ENCODE results near the gene ZNF501. TPM values are rescaled to one million over a fixed set of nuclear protein-coding genes. Genes with fewer than 3 reads are reported as not detected.

ZNF501 gene
- 1 to 10 TPM; 1.7 to 2.0 TPM for total RNA-seq

DNA sequence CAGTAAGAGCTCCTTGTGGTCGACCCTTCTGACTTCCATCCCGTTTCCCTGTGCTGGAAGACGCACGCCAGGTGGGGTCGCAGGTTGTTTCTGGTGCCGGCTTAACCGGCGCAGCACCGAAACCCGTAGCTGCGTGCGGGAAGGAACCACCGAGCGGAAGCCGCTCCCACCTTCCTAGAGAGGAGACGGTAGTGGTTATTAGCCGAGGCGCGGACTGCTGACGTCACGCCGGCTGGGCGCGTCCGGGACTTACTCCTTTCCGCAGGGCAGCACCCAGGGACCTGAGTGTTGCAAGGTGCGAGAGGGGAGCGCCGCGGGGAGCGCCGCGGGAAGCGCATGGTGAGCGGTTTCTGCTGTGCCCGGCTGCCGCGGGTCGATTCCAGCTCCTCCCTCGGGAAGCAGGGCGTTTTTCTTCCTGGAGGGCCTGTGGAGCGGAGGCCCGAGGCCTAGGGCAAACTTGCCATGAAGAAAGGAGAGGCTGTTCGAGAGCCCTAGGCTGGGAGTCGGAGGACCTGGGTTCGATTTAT lies at the start of gene ZNF501:
ZNF501 (plus strand) TSS at position 252 of the 527 bp plus-strand sequence. CDS start 4,787 bp downstream, outside the sequence.
- ChIA-PET CTCF (interaction anchor here (0.8 to 1.7 kb wide), 3 partner anchors 16 to 106 kb away, joined by 3 to 8 read pairs (median 3); partner anchors contain the start of gene ZNF502), POLR2A (interaction anchor here (1.1 to 1.4 kb wide), 2 partner anchors 17 to 32 kb away, joined by 4 to 5 read pairs; partner anchors contain the start of genes KIAA1143 and KIF15)
- peaks cover 74% of the 10 kb centered on the region for H3K36me3 Mint-ChIP-seq (ENCODE audit: low read depth)
- ATAC-seq = peak; percentile 98
- H3K4me1 Mint-ChIP-seq = peaks cover 13% of the 10 kb centered on the region
- intact Hi-C loops (cut with DNase I, micrococcal nuclease) = loop anchor here (1.0 kb wide), 3 partner anchors 17 to 44 kb away; partner anchors contain the start of genes KIAA1143 (in 2 of the 2), KIF15 (in 2 of the 2) and ZNF502 (in 2 of the 2)
- peak within 1 kb of the TSS; percentile 80 for H3K27ac Mint-ChIP-seq
- H3K27me3 Mint-ChIP-seq = no peaks in the 10 kb centered on the region
- H3K4me3 Mint-ChIP-seq = peak within 1 kb of the TSS; percentile 83
- peaks cover 63% of the 10 kb centered on the region for H3K9me3 Mint-ChIP-seq (ENCODE audit: low read depth)
- peak; percentile 92 for DNase-seq

DNA sequence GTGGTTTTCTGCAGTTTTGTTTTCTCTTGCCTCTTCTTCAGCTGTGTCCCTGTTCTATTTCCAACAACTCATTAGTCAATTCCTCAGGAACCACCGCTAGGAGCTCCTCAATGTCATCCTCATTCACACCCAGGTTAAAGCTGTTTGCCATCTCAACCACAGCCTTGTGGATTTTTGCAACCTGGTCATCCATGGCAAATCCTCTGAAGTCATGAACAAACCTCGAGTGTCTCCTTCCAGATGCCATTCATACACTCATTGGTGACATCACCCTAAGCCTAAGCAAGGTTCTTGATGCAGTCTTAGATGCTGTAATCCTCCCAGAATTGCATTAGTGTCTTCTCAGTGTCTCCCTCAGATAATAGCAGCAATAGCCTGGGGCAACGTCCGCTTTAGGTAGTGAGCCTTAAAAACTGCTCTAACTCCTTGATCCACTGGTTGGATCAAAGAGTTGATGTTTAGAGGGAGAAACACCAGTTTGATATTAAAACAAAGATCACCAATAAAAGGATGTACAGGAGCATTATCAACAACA lies 48.4 kb upstream of the ZNF501 start:
- Mint-ChIP-seq H3K4me3 (no peak overlapping the region), H3K27me3 (peaks cover 3% of the 10 kb centered on the region), H3K27ac (no peak overlapping the region), H3K9me3 (ENCODE audit: low read depth) (peaks cover 40% of the 10 kb centered on the region), H3K36me3 (ENCODE audit: low read depth) (peaks cover 44% of the 10 kb centered on the region), H3K4me1 (peaks cover 11% of the 10 kb centered on the region)
- DNase-seq (no peak), ATAC-seq (no peak)
- POLR2A ChIA-PET = no interaction called here
- CTCF ChIA-PET = interaction anchor here (0.6 to 0.7 kb wide), 2 partner anchors 139 to 761 kb away, joined by 3 read pairs; no protein-coding TSS in a partner anchor
- intact Hi-C loops (cut with DNase I, micrococcal nuclease) = no loop called here

DNA sequence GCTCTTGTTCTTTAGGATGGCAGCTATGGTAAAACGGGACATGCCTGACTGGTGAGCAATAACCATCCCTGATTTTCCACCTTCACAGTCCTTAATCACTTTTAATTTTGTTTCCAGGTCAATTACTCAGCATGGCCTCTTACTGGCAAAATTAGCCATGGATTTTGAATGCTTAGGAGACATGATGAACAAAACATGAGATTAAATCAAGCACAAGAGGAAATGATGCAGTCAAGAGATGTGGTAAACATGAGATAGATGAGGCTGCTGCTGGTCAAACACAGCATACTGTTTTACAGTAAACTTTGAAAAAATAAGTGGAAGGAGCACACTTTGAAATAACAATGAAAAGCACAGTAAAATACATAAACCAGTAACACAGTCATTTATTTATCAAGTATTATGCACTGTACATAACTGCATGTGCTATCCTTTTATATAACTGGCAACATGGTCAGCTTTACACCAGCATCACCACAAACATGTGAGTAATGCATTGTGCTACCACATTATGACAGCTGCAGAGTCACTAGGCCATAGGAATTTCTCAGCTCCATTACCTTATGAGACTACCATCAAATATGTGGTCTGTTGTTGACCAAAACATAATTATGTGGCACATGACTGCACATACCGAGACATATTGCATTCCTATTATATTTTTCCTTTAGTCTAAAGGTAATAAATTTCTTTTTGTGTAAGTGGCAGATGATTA lies 47.1 kb upstream of the ZNF501 start:
- ATAC-seq = no peak
- intact Hi-C loops (cut with DNase I, micrococcal nuclease) = no loop called here
- Mint-ChIP-seq H3K4me3 (no peak overlapping the region), H3K4me1 (peaks cover 11% of the 10 kb centered on the region), H3K36me3 (ENCODE audit: low read depth) (peaks cover 52% of the 10 kb centered on the region), H3K27me3 (peaks cover 11% of the 10 kb centered on the region), H3K9me3 (ENCODE audit: low read depth) (peaks cover 43% of the 10 kb centered on the region), H3K27ac (no peak overlapping the region)
- CTCF ChIA-PET = no interaction called here
- POLR2A ChIA-PET = no interaction called here
- no peak for DNase-seq

DNA sequence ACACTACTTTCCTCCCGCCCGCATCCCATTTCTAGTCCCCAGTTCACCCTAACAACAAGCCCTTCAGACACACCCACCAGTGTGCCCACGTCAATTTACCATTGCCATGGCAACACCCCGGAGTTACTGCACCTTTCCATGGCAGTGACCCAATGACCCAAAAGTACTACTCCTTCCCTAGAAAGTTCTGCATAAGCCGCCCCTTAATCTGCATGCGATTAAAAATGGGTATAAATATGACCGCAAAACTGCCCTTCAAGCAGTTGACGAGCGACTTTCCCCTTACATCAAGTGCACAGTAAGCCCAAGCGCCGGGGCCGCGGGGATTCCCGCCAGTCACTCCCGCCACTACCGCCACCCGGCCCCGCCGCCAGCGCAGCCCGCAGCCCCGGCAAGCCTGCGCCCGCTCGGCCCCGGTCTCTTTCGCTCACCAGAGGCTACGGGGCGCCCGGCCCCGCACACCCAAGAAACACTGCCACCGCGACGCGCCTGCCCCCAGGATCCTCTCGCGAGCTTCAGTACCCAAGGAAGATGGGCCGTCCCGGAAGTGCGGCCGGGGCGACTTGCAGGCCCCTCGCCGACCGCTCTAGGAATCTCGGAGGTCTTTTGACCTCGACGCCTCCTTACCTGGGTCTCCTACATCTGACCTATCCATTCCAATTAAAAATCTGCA lies 44.2 kb upstream of the ZNF501 start:
- peaks cover 52% of the 10 kb centered on the region for H3K36me3 Mint-ChIP-seq (ENCODE audit: low read depth)
- H3K4me1 Mint-ChIP-seq = peaks cover 11% of the 10 kb centered on the region
- CTCF ChIA-PET = no interaction called here
- H3K9me3 Mint-ChIP-seq (ENCODE audit: low read depth) = peaks cover 40% of the 10 kb centered on the region
- POLR2A ChIA-PET = no interaction called here
- intact Hi-C loops (cut with DNase I, micrococcal nuclease) = loop anchor here (1.0 to 5.0 kb wide), 5 partner anchors 27 to 60 kb away; partner anchors contain the start of genes ZNF197 (in 2 of the 2), ZNF35 (in 1 of the 2), ZNF501 (in 1 of the 2) and ZNF502 (in 1 of the 2)
- H3K27ac Mint-ChIP-seq = peak overlapping the region; percentile 29
- H3K4me3 Mint-ChIP-seq = peak overlapping the region; percentile 73
- ATAC-seq = peak; percentile 92
- peak; percentile 77 for DNase-seq
- peaks cover 23% of the 10 kb centered on the region for H3K27me3 Mint-ChIP-seq

DNA sequence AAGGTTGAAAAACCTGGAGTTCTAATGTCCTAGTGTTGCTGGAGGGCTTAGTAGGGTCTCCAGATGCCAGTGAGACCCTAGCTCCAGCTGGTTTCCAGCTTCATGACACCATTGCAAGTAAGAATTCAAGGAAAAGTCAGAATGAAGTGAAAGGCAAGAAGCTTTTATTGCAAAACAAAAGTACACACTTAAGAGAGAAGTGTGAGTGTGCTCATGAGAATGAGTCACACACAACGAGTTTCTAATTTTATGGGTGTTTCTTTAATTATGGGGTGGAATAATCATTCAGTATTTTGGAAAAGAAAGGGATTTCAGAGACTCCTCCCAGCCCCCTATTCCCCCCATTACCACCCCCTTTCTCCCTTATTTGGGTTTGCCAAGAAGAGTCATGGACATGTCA lies 41.5 kb upstream of the ZNF501 start:
- DNase-seq = no peak
- no peak for ATAC-seq
- intact Hi-C loops (cut with DNase I, micrococcal nuclease) = loop anchor here in 1 of 2 experiments (5.0 kb wide), 1 partner anchor 41 kb away; the partner anchor contains the start of gene ZNF35
- H3K27me3 Mint-ChIP-seq = peaks cover 42% of the 10 kb centered on the region
- H3K4me3 Mint-ChIP-seq = no peak overlapping the region
- peaks cover 39% of the 10 kb centered on the region for H3K9me3 Mint-ChIP-seq (ENCODE audit: low read depth)
- peaks cover 37% of the 10 kb centered on the region for H3K36me3 Mint-ChIP-seq (ENCODE audit: low read depth)
- CTCF ChIA-PET = no interaction called here
- no peak overlapping the region for H3K27ac Mint-ChIP-seq
- POLR2A ChIA-PET = no interaction called here
- H3K4me1 Mint-ChIP-seq = peaks cover 11% of the 10 kb centered on the region

DNA sequence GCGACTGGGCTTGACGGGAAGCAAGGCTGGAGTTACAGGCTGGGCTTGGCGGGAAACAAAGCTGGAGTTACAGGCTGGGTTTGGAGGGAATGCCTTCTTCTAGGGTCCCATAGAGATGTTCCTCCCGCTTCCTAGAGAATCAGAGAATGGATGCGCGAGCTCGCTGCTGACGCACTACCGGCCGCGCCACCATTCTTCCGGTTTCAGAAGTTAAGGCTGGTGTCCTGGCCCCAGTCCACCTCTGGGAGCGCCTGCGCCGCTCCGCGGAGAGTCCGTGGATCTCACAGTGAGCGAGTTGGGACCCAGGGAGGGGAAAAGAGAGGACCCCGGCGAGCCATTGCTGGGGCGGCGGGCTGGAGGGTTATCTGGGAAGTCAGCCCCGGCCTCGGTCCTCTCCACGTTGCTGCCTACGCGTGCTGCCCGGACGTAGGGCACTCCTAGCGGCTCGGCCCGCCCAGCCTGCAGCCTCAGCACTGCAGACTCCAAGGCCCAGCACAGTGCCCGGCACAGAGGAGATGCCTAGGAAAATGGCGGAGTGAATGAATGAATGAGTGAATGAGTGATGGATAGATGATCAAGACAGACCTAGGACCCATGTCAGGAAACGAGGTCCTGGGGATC lies 16.9 kb upstream of the ZNF501 start, which contains the start of gene ZNF502:
ZNF502 (plus strand) TSS at position 206 of the 621 bp plus-strand sequence. CDS start 7,602 bp downstream, outside the sequence.
- Mint-ChIP-seq H3K36me3 (ENCODE audit: low read depth) (peaks cover 46% of the 10 kb centered on the region), H3K4me1 (peaks cover 17% of the 10 kb centered on the region), H3K27me3 (peaks cover 19% of the 10 kb centered on the region), H3K9me3 (ENCODE audit: low read depth) (peaks cover 32% of the 10 kb centered on the region), H3K4me3 (peak within 1 kb of the TSS; percentile 84), H3K27ac (peak within 1 kb of the TSS; percentile 77)
- CTCF ChIA-PET = interaction anchor here (1.0 to 2.5 kb wide), 5 partner anchors 9 to 179 kb away, joined by 3 to 8 read pairs (median 6); partner anchors contain the start of gene ZNF501
- DNase-seq = peak; percentile 80
- intact Hi-C loops (cut with DNase I, micrococcal nuclease) = loop anchor here (1.0 kb wide), 3 partner anchors 17 to 49 kb away; partner anchors contain the start of genes ZNF501 (in 2 of the 2), KIAA1143 (in 1 of the 2) and KIF15 (in 1 of the 2)
- ATAC-seq = peak; percentile 92
- POLR2A ChIA-PET = interaction anchor here (0.7 kb wide), 1 partner anchor 17 kb away, joined by 4 read pairs; the partner anchor contains the start of gene ZNF501

DNA sequence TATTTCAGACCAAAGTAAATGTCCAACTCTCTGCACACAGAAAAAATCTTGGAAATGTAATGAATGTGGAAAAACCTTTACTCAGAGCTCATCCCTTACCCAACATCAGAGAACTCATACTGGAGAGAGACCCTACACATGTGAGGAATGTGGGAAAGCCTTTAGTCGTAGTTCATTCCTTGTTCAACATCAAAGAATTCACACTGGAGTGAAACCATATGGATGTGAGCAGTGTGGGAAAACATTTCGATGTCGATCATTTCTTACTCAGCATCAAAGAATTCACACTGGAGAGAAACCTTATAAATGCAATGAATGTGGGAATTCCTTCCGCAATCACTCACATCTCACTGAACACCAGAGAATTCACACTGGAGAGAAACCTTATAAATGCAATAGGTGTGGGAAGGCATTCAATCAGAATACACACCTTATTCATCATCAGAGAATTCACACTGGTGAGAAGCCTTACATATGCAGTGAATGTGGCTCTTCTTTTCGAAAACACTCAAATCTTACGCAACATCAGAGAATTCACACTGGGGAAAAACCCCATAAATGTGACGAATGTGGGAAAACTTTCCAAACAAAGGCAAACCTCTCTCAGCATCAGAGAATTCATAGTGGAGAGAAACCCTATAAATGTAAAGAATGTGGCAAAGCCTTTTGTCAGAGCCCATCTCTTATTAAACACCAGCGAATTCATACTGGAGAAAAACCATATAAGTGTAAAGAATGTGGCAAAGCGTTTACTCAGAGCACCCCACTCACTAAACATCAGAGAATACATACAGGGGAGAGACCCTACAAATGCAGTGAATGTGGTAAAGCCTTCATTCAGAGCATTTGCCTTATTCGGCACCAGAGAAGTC lies 8.0 kb upstream of the ZNF501 start:
- H3K9me3 Mint-ChIP-seq (ENCODE audit: low read depth) = peaks cover 74% of the 10 kb centered on the region
- H3K4me1 Mint-ChIP-seq = no peaks in the 10 kb centered on the region
- no peaks in the 10 kb centered on the region for H3K27me3 Mint-ChIP-seq
- intact Hi-C loops (cut with DNase I, micrococcal nuclease) = loop anchor here in 1 of 2 experiments (5.0 kb wide), 1 partner anchor 79 kb away; no protein-coding TSS in a partner anchor
- H3K4me3 Mint-ChIP-seq = no peak overlapping the region
- H3K36me3 Mint-ChIP-seq (ENCODE audit: low read depth) = peaks cover 76% of the 10 kb centered on the region
- ChIA-PET POLR2A (no interaction called here), CTCF (interaction anchor here (1.0 kb wide), 1 partner anchor 9 kb away, joined by 6 read pairs; the partner anchor contains the start of gene ZNF502)
- ATAC-seq (no peak), DNase-seq (no peak)
- no peak overlapping the region for H3K27ac Mint-ChIP-seq

DNA sequence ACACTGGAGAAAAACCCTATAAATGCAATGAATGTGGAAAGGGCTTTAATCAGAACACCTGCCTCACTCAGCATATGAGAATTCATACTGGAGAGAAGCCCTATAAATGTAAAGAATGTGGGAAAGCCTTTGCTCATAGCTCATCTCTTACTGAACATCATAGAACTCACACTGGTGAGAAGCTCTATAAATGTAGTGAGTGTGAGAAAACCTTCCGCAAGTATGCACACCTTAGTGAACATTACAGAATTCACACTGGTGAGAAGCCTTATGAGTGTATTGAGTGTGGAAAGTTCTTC lies 7.4 kb upstream of the ZNF501 start:
- H3K27ac Mint-ChIP-seq = no peak overlapping the region
- H3K9me3 Mint-ChIP-seq (ENCODE audit: low read depth) = peaks cover 71% of the 10 kb centered on the region
- POLR2A ChIA-PET = no interaction called here
- peaks cover 71% of the 10 kb centered on the region for H3K36me3 Mint-ChIP-seq (ENCODE audit: low read depth)
- DNase-seq (no peak), ATAC-seq (no peak)
- no peaks in the 10 kb centered on the region for H3K27me3 Mint-ChIP-seq
- intact Hi-C loops (cut with DNase I, micrococcal nuclease) = loop anchor here in 1 of 2 experiments (5.0 kb wide), 1 partner anchor 80 kb away; no protein-coding TSS in a partner anchor
- no peaks in the 10 kb centered on the region for H3K4me1 Mint-ChIP-seq
- H3K4me3 Mint-ChIP-seq = no peak overlapping the region
- CTCF ChIA-PET = no interaction called here

DNA sequence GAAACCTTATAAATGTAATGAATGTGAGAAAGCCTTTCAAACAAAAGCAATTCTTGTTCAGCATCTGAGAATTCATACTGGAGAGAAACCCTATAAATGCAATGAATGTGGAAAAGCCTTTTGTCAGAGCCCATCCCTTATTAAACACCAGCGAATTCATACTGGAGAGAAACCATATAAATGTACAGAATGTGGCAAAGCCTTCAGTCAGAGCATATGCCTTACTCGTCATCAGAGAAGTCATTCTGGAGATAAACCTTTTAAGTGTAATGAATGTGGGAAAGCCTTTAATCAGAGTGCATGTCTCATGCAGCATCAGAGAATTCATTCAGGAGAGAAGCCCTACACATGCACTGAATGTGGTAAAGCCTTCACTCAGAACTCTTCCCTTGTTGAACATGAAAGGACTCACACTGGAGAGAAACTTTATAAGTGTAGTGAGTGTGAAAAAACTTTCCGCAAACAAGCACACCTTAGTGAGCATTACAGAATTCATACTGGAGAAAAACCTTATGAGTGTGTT lies 5.3 kb downstream of the ZNF501 start:
- DNase-seq (no peak), ATAC-seq (no peak)
- Mint-ChIP-seq H3K36me3 (ENCODE audit: low read depth) (peaks cover 65% of the 10 kb centered on the region), H3K4me3 (no peak overlapping the region), H3K9me3 (ENCODE audit: low read depth) (peaks cover 64% of the 10 kb centered on the region), H3K27me3 (no peaks in the 10 kb centered on the region), H3K27ac (no peak overlapping the region), H3K4me1 (peaks cover 5% of the 10 kb centered on the region)
- POLR2A ChIA-PET = no interaction called here
- CTCF ChIA-PET = no interaction called here
- intact Hi-C loops (cut with DNase I, micrococcal nuclease) = no loop called here

DNA sequence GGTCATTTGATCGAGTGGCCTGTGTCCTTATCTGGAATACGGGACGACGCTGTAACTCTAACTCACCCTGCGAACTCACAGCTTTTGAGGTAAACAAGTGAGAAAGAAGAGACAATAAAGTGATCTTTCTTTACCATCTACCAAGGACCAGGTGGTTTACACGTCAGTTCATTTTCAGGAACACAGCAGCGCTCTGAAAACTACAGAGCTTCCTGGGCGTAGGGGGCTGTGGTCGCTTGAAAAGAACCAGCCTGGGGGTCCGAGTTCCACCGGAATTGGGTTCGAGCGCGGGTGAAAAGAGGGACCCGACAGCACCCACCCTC lies 31.6 kb downstream of the ZNF501 start:
- intact Hi-C loops (cut with DNase I, micrococcal nuclease) = loop anchor here (1.0 to 5.0 kb wide), 9 partner anchors 32 to 1069 kb away; partner anchors contain the start of genes EXOSC7 (in 2 of the 2), TMEM42 (in 2 of the 2), ZDHHC3 (in 2 of the 2) and ZNF501 (in 2 of the 2)
- H3K36me3 Mint-ChIP-seq (ENCODE audit: low read depth) = peaks cover 65% of the 10 kb centered on the region
- H3K27me3 Mint-ChIP-seq = no peaks in the 10 kb centered on the region
- ATAC-seq (no peak), DNase-seq (peak; percentile 9)
- ChIA-PET POLR2A (interaction anchor here (0.5 to 1.2 kb wide), 3 partner anchors 31 to 295 kb away, joined by 5 to 7 read pairs (median 6); partner anchors contain the start of genes ZDHHC3 and ZNF501), CTCF (interaction anchor here (0.6 to 1.3 kb wide), 2 partner anchors 31 to 156 kb away, joined by 3 to 5 read pairs; no protein-coding TSS in a partner anchor)
- H3K4me3 Mint-ChIP-seq = peak overlapping the region; percentile 88
- H3K4me1 Mint-ChIP-seq = peaks cover 24% of the 10 kb centered on the region
- peaks cover 22% of the 10 kb centered on the region for H3K9me3 Mint-ChIP-seq (ENCODE audit: low read depth)
- peak overlapping the region; percentile 89 for H3K27ac Mint-ChIP-seq
